CD4-positive, alpha-beta T cell treated with Interleukin-6 for 4 hours (primary cell): ENCODE data around the gene ARHGEF18.
"Not testable (repeated sequence)": the region's sequence is repeated elsewhere in the genome, so short reads cannot be mapped to it uniquely, and the experiment has no call there.

Experiments
- DNase-seq: peaks from one replicate; pipeline ENCODE4 v3.0.0-alpha.2; 2020; ENCODE audit warnings: mixed read lengths

ARHGEF18 gene

GRCh38 chr19:7349231-7349591 lies 474 bp downstream of the ARHGEF18 start:
- peak; percentile 15 for DNase-seq

GRCh38 chr19:7349961-7350711 lies 1.4 kb downstream of the ARHGEF18 start:
- peak; percentile 80 for DNase-seq

GRCh38 chr19:7351861-7352260 lies 3.1 kb downstream of the ARHGEF18 start:
- DNase-seq: no peak

- DNase-seq: no peak
These were observed 6.5 kb downstream of the ARHGEF18 start for GRCh38 chr19:7355151-7355820.

GRCh38 chr19:7355871-7356270 lies 7.1 kb downstream of the ARHGEF18 start:
- no peak for DNase-seq

GRCh38 chr19:7356899-7357627 lies 8.3 kb downstream of the ARHGEF18 start:
- DNase-seq: no peak

- no peak for DNase-seq
These were observed 9.4 kb downstream of the ARHGEF18 start for GRCh38 chr19:7358102-7358597.

- no peak for DNase-seq
These were observed 11.8 kb downstream of the ARHGEF18 start for GRCh38 chr19:7360393-7360984.

- no peak for DNase-seq
These were observed 14.5 kb downstream of the ARHGEF18 start for GRCh38 chr19:7363225-7363624.

GRCh38 chr19:7366701-7367420 lies 18.1 kb downstream of the ARHGEF18 start:
- no peak for DNase-seq

- no peak for DNase-seq
These were observed 19.7 kb downstream of the ARHGEF18 start for GRCh38 chr19:7368456-7368855.

- DNase-seq: not testable (repeated sequence)
These were observed 20.1 kb downstream of the ARHGEF18 start for GRCh38 chr19:7368866-7369265.

GRCh38 chr19:7370546-7370945 lies 21.8 kb downstream of the ARHGEF18 start:
- no peak for DNase-seq

GRCh38 chr19:7371001-7371400 lies 22.3 kb downstream of the ARHGEF18 start:
- no peak for DNase-seq

- no peak for DNase-seq
These were observed 24.1 kb downstream of the ARHGEF18 start for GRCh38 chr19:7372810-7373209.

GRCh38 chr19:7373862-7374261 lies 25.1 kb downstream of the ARHGEF18 start:
- DNase-seq: no peak

- DNase-seq: no peak
These were observed 27.6 kb downstream of the ARHGEF18 start for GRCh38 chr19:7376151-7376852.

- DNase-seq: no peak
These were observed 28.5 kb downstream of the ARHGEF18 start for GRCh38 chr19:7377196-7377595.

GRCh38 chr19:7381073-7381390 lies 32.3 kb downstream of the ARHGEF18 start:
- no peak for DNase-seq

- no peak for DNase-seq
These were observed 34.0 kb downstream of the ARHGEF18 start for GRCh38 chr19:7382694-7383093.

- no peak for DNase-seq
These were observed 34.5 kb downstream of the ARHGEF18 start for GRCh38 chr19:7383284-7383683.

GRCh38 chr19:7385062-7385461 lies 36.3 kb downstream of the ARHGEF18 start:
- no peak for DNase-seq
